Nephron (organoid): ENCODE results near the gene ZNF263.
A peak's percentile ranks its signal among the peaks of the same experiment; 100 is the strongest.
"Not testable (repeated sequence)": the region's sequence is repeated elsewhere in the genome, so short reads cannot be mapped to it uniquely, and the experiment has no call there.

Experiments
- H3K27ac Mint-ChIP-seq, 3 experiments: 2 replicates each; pipeline ENCODE4 v1.8.0; 2020; ENCODE audit warnings: mixed read lengths in 3 of 3, mild to moderate bottlenecking in 2 of 3, moderate library complexity in 1 of 3
- H3K27me3 Mint-ChIP-seq: 2 replicates; pipeline ENCODE4 v1.8.0; 2021; ENCODE audit warnings: low read depth, mild to moderate bottlenecking, moderate library complexity, mixed read lengths
- H3K36me3 Mint-ChIP-seq: 2 replicates; pipeline ENCODE4 v1.8.0; 2020; ENCODE audit warnings: low read depth, mixed read lengths
- H3K4me1 Mint-ChIP-seq: 2 replicates; pipeline ENCODE4 v1.8.0; 2020; ENCODE audit warnings: mixed read lengths
- H3K4me3 Mint-ChIP-seq, 3 experiments: 2 replicates each; pipeline ENCODE4 v1.8.0; 2020; ENCODE audit warnings: mild to moderate bottlenecking in 3 of 3, mixed read lengths in 3 of 3, moderate library complexity in 2 of 3
- H3K9me3 Mint-ChIP-seq: 2 replicates; pipeline ENCODE4 v1.8.0; 2020; ENCODE audit warnings: mixed read lengths
- CTCF ChIP-seq, 3 experiments: fragments of 200-600 bp; sonication (generic); IDR thresholded peaks; one replicate each; pipeline ENCODE4 v1.5.0; 2021; ENCODE audit warnings: antibody characterized with exemption in 3 of 3; ENCODE audit not compliant: unreplicated experiment in 3 of 3

Gene ZNF263

GRCh38 chr16:3262517-3262916 lies 20.8 kb upstream of the ZNF263 start:
- H3K36me3 Mint-ChIP-seq, result no peaks in the 10 kb centered on the region
- TF ChIP-seq CTCF (IDR thresholded peaks at IDR 0.05; ENCODE audit: unreplicated experiment in 3 of 3), result no peak
- peak overlapping the region; percentile 84 to 94 (median 94) for H3K4me3 Mint-ChIP-seq
- H3K9me3 Mint-ChIP-seq, result no peaks in the 10 kb centered on the region
- H3K27me3 Mint-ChIP-seq, result peaks cover 11% of the 10 kb centered on the region
- H3K27ac Mint-ChIP-seq, result peak overlapping the region; percentile 60 to 74 (median 68)
- peaks cover 4% of the 10 kb centered on the region for H3K4me1 Mint-ChIP-seq

GRCh38 chr16:3264137-3265036 lies 18.9 kb upstream of the ZNF263 start:
- Mint-ChIP-seq H3K9me3 (peaks cover 2% of the 10 kb centered on the region), H3K27me3 (no peaks in the 10 kb centered on the region), H3K27ac (peak overlapping the region; percentile 74 to 94 (median 89)), H3K36me3 (no peaks in the 10 kb centered on the region), H3K4me3 (peak overlapping the region; percentile 84 to 94 (median 94)), H3K4me1 (peaks cover 4% of the 10 kb centered on the region)
- TF ChIP-seq CTCF (IDR thresholded peaks at IDR 0.05; ENCODE audit: unreplicated experiment in 3 of 3), result peak in 1 of 3 experiments; percentile 30

- Mint-ChIP-seq H3K27me3 (no peaks in the 10 kb centered on the region), H3K9me3 (peaks cover 4% of the 10 kb centered on the region), H3K27ac (peak overlapping the region in 1 of 3 experiments; percentile 27), H3K4me3 (peak overlapping the region; percentile 12 to 65 (median 65)), H3K36me3 (no peaks in the 10 kb centered on the region), H3K4me1 (peaks cover 4% of the 10 kb centered on the region)
- peak in 2 of 3 experiments; percentile 33 for TF ChIP-seq CTCF (IDR thresholded peaks at IDR 0.05; ENCODE audit: unreplicated experiment in 3 of 3)
Measured at GRCh38 chr16:3266873-3267537, 16.3 kb upstream of the ZNF263 start.

- H3K9me3 Mint-ChIP-seq, result peaks cover 4% of the 10 kb centered on the region
- no peaks in the 10 kb centered on the region for H3K4me1 Mint-ChIP-seq
- H3K27me3 Mint-ChIP-seq, result no peaks in the 10 kb centered on the region
- no peak overlapping the region for H3K27ac Mint-ChIP-seq
- no peak for TF ChIP-seq CTCF (IDR thresholded peaks at IDR 0.05; ENCODE audit: unreplicated experiment in 3 of 3)
- peak overlapping the region in 1 of 3 experiments; percentile 14 for H3K4me3 Mint-ChIP-seq
- no peaks in the 10 kb centered on the region for H3K36me3 Mint-ChIP-seq
Measured at GRCh38 chr16:3268294-3268693, 15.0 kb upstream of the ZNF263 start.

- not testable (repeated sequence) for H3K4me1 Mint-ChIP-seq, H3K36me3 Mint-ChIP-seq, H3K4me3 Mint-ChIP-seq, H3K27ac Mint-ChIP-seq, H3K27me3 Mint-ChIP-seq, H3K9me3 Mint-ChIP-seq
Measured at GRCh38 chr16:3270718-3271117, 12.6 kb upstream of the ZNF263 start.

- not testable (repeated sequence) for H3K4me3 Mint-ChIP-seq, H3K36me3 Mint-ChIP-seq, H3K27ac Mint-ChIP-seq, H3K9me3 Mint-ChIP-seq, H3K4me1 Mint-ChIP-seq, H3K27me3 Mint-ChIP-seq
Measured at GRCh38 chr16:3271281-3271680, 12.0 kb upstream of the ZNF263 start.
